Mucosa of rectum (tissue), 2 donors: ENCODE measurements around the gene RBPJL.

Source experiments
- H3K27ac ChIP-seq, 2 donors: one replicate each; pipeline ENCODE4 v1.7.0; 2013; ENCODE audit warnings: inconsistent platforms in 2 of 2, low read depth in 2 of 2, low read length in 2 of 2
- H3K27me3 ChIP-seq, 2 donors: one replicate each; pipeline ENCODE4 v1.7.0; 2013; ENCODE audit warnings: low read length in 2 of 2; ENCODE audit not compliant: control insufficient read depth in 2 of 2, insufficient read depth in 2 of 2
- H3K36me3 ChIP-seq, 2 donors: one replicate each; pipeline ENCODE4 v1.7.0; 2013; ENCODE audit warnings: low read length in 2 of 2; ENCODE audit not compliant: control insufficient read depth in 2 of 2, insufficient read depth in 2 of 2
- H3K4me1 ChIP-seq, 2 donors: one replicate each; pipeline ENCODE4 v1.7.0; 2013; ENCODE audit warnings: low read length in 2 of 2, mild to moderate bottlenecking in 1 of 2; ENCODE audit not compliant: control insufficient read depth in 2 of 2, insufficient read depth in 2 of 2
- H3K4me3 ChIP-seq, 2 donors: one replicate each; pipeline ENCODE4 v1.7.0; 2013; ENCODE audit warnings: low read length in 2 of 2
- H3K9ac ChIP-seq, 2 donors: one replicate each; pipeline ENCODE4 v1.7.0; 2013; ENCODE audit warnings: low read length in 2 of 2, low read depth in 1 of 2, mild to moderate bottlenecking in 1 of 2
- H3K9me3 ChIP-seq, 2 donors: one replicate each; pipeline ENCODE4 v1.7.0; 2013; ENCODE audit warnings: low read length in 2 of 2; ENCODE audit not compliant: control insufficient read depth in 2 of 2
- donor health status: healthy.
- donor health status: Normal muscosa, but diverticular disease.

RBPJL gene, protein sequence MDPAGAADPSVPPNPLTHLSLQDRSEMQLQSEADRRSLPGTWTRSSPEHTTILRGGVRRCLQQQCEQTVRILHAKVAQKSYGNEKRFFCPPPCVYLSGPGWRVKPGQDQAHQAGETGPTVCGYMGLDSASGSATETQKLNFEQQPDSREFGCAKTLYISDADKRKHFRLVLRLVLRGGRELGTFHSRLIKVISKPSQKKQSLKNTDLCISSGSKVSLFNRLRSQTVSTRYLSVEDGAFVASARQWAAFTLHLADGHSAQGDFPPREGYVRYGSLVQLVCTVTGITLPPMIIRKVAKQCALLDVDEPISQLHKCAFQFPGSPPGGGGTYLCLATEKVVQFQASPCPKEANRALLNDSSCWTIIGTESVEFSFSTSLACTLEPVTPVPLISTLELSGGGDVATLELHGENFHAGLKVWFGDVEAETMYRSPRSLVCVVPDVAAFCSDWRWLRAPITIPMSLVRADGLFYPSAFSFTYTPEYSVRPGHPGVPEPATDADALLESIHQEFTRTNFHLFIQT

DNA sequence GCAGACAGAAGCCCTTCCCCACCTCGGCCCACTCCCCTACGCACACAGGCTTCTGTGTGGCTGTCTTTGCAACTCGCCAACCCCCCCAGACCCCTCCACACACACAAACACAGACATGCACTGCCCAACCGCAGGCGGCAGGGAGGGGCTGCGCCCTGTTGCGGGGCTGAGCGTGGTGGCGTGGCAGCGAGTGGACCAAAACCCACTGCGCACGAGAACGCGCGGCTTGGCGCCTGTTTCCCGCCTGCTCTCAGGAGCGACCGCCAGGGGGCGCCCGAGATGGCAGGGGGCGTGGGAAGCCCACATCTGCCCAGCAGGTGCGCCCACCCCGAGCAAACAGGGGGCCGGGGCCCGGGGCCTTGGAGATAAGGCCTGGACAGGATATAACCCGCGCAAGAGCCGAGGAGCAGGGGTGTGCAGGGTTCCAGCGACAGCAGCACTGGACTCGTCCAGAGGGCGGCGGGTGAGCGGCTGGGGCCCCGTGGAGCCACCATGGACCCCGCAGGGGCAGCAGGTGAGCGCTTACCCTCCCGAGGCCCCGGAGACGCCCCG is at the start of gene RBPJL:
TSS of gene RBPJL (plus strand) at position 410 of the 552 bp plus-strand sequence. CDS start at position 493, 83 bp downstream.
- H3K4me1 ChIP-seq = peaks cover 4 to 6% of the 10 kb centered on the region in 2 donors
- no peaks in the 10 kb centered on the region for H3K9me3 ChIP-seq
- H3K27me3 ChIP-seq = peaks cover 0 to 7% of the 10 kb centered on the region in 2 donors
- no peaks in the 10 kb centered on the region for H3K36me3 ChIP-seq
- H3K9ac ChIP-seq = no peak within 1 kb of the TSS
- no peak within 1 kb of the TSS for H3K27ac ChIP-seq
- H3K4me3 ChIP-seq = no peak within 1 kb of the TSS

DNA sequence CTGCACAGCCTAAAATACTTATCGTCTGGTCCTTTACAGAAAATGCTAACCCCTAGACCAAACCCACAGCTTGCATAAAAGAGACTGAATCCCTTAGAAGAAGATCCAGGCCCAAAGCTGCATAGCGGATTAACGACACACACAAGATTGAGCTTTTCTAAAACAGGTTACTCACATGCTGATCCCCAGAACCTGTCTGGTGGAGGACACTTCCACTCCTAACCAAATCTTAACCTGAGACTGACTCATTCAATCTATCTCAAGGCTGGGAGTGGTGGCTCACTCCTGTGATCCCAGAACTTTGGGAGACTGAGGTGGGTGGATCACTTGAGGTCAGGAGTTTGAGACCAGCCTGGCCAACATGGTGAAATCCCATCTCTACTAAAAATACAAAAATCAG is 49.5 kb upstream of the RBPJL start:
- H3K4me3 ChIP-seq = no peak overlapping the region
- peaks cover 0 to 4% of the 10 kb centered on the region in 2 donors for H3K27me3 ChIP-seq
- peaks cover 0 to 11% of the 10 kb centered on the region in 2 donors for H3K4me1 ChIP-seq
- H3K9me3 ChIP-seq = no peaks in the 10 kb centered on the region
- no peaks in the 10 kb centered on the region for H3K36me3 ChIP-seq
- H3K9ac ChIP-seq = no peak overlapping the region
- no peak overlapping the region for H3K27ac ChIP-seq

DNA sequence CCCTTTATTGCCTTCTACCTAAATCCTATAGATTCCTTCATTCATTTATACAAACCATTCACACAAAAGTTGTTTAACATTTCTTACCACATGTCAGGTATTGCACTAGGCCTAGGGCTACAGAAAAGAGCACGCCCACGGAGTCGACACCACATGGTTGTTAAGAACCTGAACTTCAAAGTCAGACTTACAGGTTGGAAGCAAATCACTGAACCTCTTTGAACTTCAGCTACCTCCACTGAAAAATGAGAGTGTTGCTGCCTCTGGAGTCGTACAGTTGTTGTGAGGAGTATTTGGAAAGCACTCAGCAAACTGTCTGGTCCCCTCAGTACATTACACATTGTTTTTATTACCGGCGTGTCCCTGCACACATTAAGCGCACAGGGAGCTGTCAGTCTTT is 48.9 kb upstream of the RBPJL start:
- no peak overlapping the region for H3K9ac ChIP-seq
- no peaks in the 10 kb centered on the region for H3K36me3 ChIP-seq
- H3K4me3 ChIP-seq = no peak overlapping the region
- H3K27me3 ChIP-seq = peaks cover 0 to 4% of the 10 kb centered on the region in 2 donors
- H3K9me3 ChIP-seq = no peaks in the 10 kb centered on the region
- H3K27ac ChIP-seq = no peak overlapping the region
- H3K4me1 ChIP-seq = peaks cover 0 to 11% of the 10 kb centered on the region in 2 donors

DNA sequence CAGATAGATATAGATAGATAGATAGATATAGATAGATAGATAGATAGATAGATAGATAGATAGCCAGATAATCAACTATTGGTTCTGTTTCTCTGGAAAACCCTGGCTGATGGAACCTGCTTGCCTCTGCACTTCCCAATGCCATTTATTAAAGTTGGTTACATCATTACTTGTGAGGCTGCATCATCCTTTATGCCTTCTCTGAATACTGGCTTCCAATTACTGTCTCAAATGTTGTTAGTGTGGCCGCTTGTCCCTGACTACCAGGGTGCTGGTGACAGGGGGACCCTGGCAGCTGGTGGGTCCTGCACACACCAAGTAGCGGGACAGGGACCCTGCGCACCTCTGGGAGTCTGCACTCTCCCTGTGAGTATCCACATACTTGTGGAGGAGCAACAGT is 48.4 kb upstream of the RBPJL start:
- no peaks in the 10 kb centered on the region for H3K36me3 ChIP-seq
- no peak overlapping the region for H3K27ac ChIP-seq
- peaks cover 0 to 4% of the 10 kb centered on the region in 2 donors for H3K27me3 ChIP-seq
- no peaks in the 10 kb centered on the region for H3K9me3 ChIP-seq
- H3K9ac ChIP-seq = no peak overlapping the region
- peaks cover 0 to 11% of the 10 kb centered on the region in 2 donors for H3K4me1 ChIP-seq
- H3K4me3 ChIP-seq = no peak overlapping the region

DNA sequence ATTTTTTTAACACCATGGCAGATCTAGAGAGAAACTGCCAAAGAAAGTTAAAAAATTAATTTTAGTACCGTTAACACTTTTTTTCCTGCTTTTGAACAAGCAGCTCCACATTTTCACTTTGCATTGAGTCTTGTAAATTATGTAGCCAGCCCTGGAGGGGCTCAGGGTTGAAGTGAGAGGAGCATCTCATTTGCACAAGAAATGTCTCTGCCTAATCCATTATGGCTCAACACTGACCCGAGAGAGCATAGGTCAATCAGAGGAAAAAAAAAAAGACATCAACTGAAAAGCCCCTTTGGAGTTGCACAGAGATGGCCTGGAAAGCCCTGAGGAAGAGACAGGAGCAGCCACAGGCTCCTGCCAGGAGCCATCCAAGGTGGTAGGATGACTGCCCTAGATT is 48.0 kb upstream of the RBPJL start:
- peaks cover 0 to 4% of the 10 kb centered on the region in 2 donors for H3K27me3 ChIP-seq
- no peaks in the 10 kb centered on the region for H3K9me3 ChIP-seq
- H3K27ac ChIP-seq = no peak overlapping the region
- H3K4me1 ChIP-seq = peaks cover 0 to 11% of the 10 kb centered on the region in 2 donors
- no peak overlapping the region for H3K9ac ChIP-seq
- H3K4me3 ChIP-seq = no peak overlapping the region
- no peaks in the 10 kb centered on the region for H3K36me3 ChIP-seq

DNA sequence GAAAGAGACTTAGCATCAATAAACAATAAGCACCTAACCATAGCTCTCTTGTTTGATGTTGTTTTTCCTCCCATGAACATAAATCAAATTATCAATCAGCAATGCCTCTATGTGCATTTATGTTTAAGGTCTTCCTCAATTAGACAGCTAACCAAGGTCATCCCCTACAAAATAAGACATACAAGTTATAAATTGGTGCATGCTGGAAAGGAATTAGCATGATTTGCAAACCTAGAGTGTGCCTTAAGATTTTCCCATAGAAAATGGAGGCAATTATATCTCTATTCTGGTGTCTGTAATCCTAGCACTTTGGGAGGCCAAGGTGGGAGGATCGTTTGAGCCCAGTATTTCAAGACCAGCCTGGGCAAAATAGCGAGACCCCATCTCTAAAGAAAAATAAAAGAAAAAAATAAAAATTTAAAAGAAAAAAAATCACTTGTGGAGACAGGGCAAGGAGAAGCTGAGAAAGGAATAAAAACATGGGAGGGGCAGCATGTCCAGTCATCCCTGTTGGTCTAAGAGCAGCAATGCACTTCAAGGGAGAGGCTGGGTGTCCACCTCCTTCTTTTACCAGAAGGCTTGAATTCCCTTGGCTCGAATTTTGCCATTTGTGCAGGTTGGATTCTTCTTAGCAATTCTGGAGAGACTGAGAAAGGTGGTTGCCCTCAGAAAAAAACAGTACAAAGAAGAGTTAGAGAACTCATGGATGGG is 42.9 kb upstream of the RBPJL start:
- Histone ChIP-seq H3K9ac (no peak overlapping the region), H3K27me3 (peaks cover 0 to 6% of the 10 kb centered on the region in 2 donors), H3K36me3 (no peaks in the 10 kb centered on the region), H3K4me3 (no peak overlapping the region), H3K4me1 (no peaks in the 10 kb centered on the region), H3K27ac (no peak overlapping the region), H3K9me3 (no peaks in the 10 kb centered on the region)

DNA sequence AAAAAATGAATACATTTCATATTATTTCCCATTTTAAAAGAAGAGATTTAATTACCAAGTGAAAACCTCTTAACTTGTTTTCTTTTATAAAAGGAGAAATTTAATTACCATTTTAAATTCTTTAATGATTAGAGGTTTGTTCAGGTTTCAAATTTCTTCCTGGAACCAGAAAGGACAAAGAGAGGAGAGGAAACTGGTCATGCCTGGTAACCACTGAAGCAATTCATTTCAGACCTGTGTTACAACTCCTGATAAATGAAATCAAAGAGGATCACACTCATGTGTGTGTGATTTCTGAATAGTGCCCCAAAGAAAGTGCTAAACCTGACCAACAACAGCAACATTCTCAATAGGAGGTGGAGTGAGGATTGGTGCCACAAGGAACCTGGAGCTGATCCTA is 39.7 kb upstream of the RBPJL start:
- H3K27ac ChIP-seq = no peak overlapping the region
- H3K27me3 ChIP-seq = peaks cover 0 to 4% of the 10 kb centered on the region in 2 donors
- H3K4me1 ChIP-seq = no peaks in the 10 kb centered on the region
- no peaks in the 10 kb centered on the region for H3K36me3 ChIP-seq
- no peak overlapping the region for H3K9ac ChIP-seq
- H3K4me3 ChIP-seq = no peak overlapping the region
- no peaks in the 10 kb centered on the region for H3K9me3 ChIP-seq

DNA sequence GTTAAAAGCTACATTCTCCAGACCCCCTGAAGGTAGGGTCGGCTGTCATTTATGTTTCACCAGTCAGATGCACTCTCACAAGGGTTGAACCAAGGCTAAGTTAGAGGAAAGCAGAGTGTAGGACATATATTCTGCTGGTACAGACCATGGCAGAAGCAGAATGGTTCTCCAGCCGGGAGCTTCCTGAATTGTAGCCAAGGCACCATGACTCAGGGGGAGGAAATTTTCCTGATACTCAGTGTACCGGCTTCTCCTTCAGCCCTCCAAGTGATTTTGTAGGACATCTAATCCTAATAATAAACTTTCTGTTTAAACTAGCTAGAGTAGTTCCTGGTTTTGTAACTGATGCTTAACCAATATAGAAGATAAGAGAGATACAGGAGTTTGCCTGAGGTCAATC is 38.1 kb upstream of the RBPJL start:
- no peaks in the 10 kb centered on the region for H3K36me3 ChIP-seq
- no peak overlapping the region for H3K4me3 ChIP-seq

DNA sequence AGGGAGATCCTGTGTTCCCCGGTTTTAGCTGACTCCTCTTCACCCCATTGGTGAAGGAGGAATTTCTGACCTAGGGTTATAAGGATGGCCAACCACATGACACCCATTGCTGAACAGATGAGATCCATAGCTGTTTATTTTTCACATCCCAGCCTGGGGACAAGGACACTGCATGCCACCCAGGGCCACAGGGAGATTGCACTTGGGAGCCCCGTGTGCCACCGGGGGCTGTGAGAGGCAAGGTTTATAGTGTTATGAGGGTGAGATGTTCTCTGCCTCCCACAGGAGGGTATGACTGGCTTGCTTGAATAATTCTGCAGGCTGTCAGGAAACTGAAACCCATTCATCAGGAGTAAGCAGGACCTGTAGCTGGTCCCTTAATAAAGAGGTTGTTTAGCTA is 37.6 kb upstream of the RBPJL start:
- Histone ChIP-seq H3K27me3 (peaks cover 0 to 4% of the 10 kb centered on the region in 2 donors), H3K9ac (no peak overlapping the region), H3K9me3 (no peaks in the 10 kb centered on the region), H3K36me3 (no peaks in the 10 kb centered on the region), H3K4me1 (no peaks in the 10 kb centered on the region), H3K4me3 (no peak overlapping the region), H3K27ac (no peak overlapping the region)

More for the DNA sequence above, 38.1 kb upstream of the RBPJL start:
- Histone ChIP-seq H3K9ac (no peak overlapping the region), H3K9me3 (no peaks in the 10 kb centered on the region), H3K27ac (no peak overlapping the region), H3K27me3 (peaks cover 0 to 4% of the 10 kb centered on the region in 2 donors), H3K4me1 (no peaks in the 10 kb centered on the region)

DNA sequence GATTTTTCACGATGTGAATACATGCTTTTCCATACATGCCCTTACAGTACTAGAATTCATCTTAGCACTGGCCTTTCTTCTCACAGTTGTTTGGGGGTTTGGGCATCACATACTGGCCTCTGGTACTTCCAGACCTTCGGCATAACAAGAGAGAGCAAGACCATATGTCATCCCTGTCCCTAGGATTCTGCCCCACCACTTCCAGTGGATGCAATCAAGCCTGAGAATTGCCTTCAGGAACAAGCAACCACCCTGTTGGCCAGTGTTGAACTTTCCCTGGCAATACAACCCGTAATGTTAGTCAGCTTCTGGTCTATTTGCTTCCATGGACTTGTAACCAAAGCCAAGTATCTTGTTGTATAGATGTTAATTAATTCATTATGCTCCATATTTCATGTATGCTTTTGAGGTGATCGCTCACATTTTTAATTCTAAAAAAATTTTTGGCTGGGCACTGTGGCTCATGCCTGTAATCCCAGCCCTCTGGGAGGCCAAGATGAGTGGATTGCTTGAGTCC is 36.8 kb upstream of the RBPJL start:
- Histone ChIP-seq H3K4me3 (no peak overlapping the region), H3K9me3 (no peaks in the 10 kb centered on the region), H3K27me3 (peaks cover 0 to 4% of the 10 kb centered on the region in 2 donors), H3K36me3 (no peaks in the 10 kb centered on the region), H3K4me1 (no peaks in the 10 kb centered on the region), H3K9ac (no peak overlapping the region), H3K27ac (no peak overlapping the region)
